H1 (cell line): Measurements from ENCODE around the gene ULBP1. TPM values are rescaled to one million over a fixed set of nuclear protein-coding genes. Genes with fewer than 3 reads are reported as not detected.

Experiments
- CTCF ChIA-PET: fragments of 300-600 bp; sonication (Branson Sonifier 250); formaldehyde crosslinking; loops from one replicate; lab custom pipeline; 2021; ENCODE audit not compliant: partially characterized antibody; lab: Charles Lee
- POLR2A ChIA-PET: fragments of 300-600 bp; sonication (Branson Sonifier 250); formaldehyde crosslinking; loops from one replicate; lab custom pipeline; 2021; ENCODE audit warnings: inconsistent platforms; ENCODE audit not compliant: partially characterized antibody; lab: Charles Lee
- DNase-seq, 2 experiments: peaks; one replicate each; pipeline versions ENCODE4 v3.0.0 to v3.0.0-alpha.2; 2010 to 2022; ENCODE audit warnings: low spot score in 2 of 2, low read depth in 1 of 2, mixed read lengths in 1 of 2
- FAIRE-seq: peaks from 2 replicates; lab custom pipeline; 2011; peaks lifted over from hg19 to GRCh38; lab: Jason Lieb, UNC
- H2AFZ ChIP-seq: 2 replicates; pipeline ENCODE4 v1.8.1; 2012; ENCODE audit warnings: low read length, inconsistent platforms
- H2AK5ac ChIP-seq: 2 replicates; pipeline ENCODE4 v1.6.1; 2013; ENCODE audit warnings: low read depth, low read length
- H2BK120ac ChIP-seq: replicated peaks from 2 replicates; pipeline ENCODE3; 2013; ENCODE audit warnings: low read depth, low read length, inconsistent platforms
- H2BK12ac ChIP-seq: 2 replicates; pipeline ENCODE4 v1.6.1; 2013; ENCODE audit warnings: low read depth, low read length
- H2BK15ac ChIP-seq: 2 replicates; pipeline ENCODE4 v1.6.1; 2013; ENCODE audit warnings: low read length
- H2BK20ac ChIP-seq: 2 replicates; pipeline ENCODE4 v1.6.1; 2013; ENCODE audit warnings: low read length
- H2BK5ac ChIP-seq: 2 replicates; pipeline ENCODE4 v1.6.1; 2013; ENCODE audit warnings: low read depth, low read length
- H3K14ac ChIP-seq: 2 replicates; pipeline ENCODE4 v1.6.1; 2013; ENCODE audit warnings: inconsistent platforms; ENCODE audit not compliant: insufficient read length
- H3K18ac ChIP-seq: 2 replicates; pipeline ENCODE4 v1.6.1; 2013; ENCODE audit warnings: low read length; ENCODE audit errors: extremely low read depth
- H3K23ac ChIP-seq: 2 replicates; pipeline ENCODE4 v1.6.1; 2013; ENCODE audit warnings: inconsistent platforms; ENCODE audit not compliant: insufficient read length
- H3K23me2 ChIP-seq: 2 replicates; pipeline ENCODE4 v1.6.1; 2013; ENCODE audit warnings: low read depth, low read length
- H3K27ac ChIP-seq: 2 replicates; pipeline ENCODE4 v1.6.1; 2011; ENCODE audit warnings: low read depth, low read length, inconsistent platforms
- H3K27me3 ChIP-seq, 4 experiments: replicated peaks in 1 of 4; 1 replicate in 1 of 4; 2 replicates in 3 of 4; pipeline versions ENCODE4 v1.6.1 to v1.8.1; 2011 to 2013; ENCODE audit warnings: low read length in 3 of 4, mild to moderate bottlenecking in 3 of 4, inconsistent platforms in 2 of 4, mixed read lengths in 2 of 4, moderate library complexity in 1 of 4; ENCODE audit not compliant: control insufficient read depth in 3 of 4, insufficient read depth in 3 of 4; ENCODE audit errors: extremely low read depth in 1 of 4
- H3K36me3 ChIP-seq, 4 experiments: 2 replicates each; pipeline versions ENCODE4 v1.6.1 to v1.8.1; 2011 to 2013; ENCODE audit warnings: mild to moderate bottlenecking in 4 of 4, low read length in 3 of 4, moderate library complexity in 2 of 4, control low read depth in 1 of 4, inconsistent platforms in 1 of 4; ENCODE audit not compliant: insufficient read depth in 4 of 4, control insufficient read depth in 2 of 4
- H3K4ac ChIP-seq: replicated peaks from 2 replicates; pipeline ENCODE3; 2013; ENCODE audit warnings: low read length, low read depth, mixed read lengths, inconsistent platforms; ENCODE audit not compliant: insufficient read length
- H3K4me1 ChIP-seq, 4 experiments: replicated peaks in 1 of 4; 1 replicate in 1 of 4; 2 replicates in 3 of 4; pipeline versions ENCODE4 v1.6.1 to v1.8.1; 2011 to 2013; ENCODE audit warnings: low read length in 3 of 4, inconsistent platforms in 2 of 4, mixed read lengths in 1 of 4; ENCODE audit not compliant: insufficient read depth in 4 of 4, control insufficient read depth in 3 of 4
- H3K4me2 ChIP-seq, 2 experiments: 2 replicates each; pipeline versions ENCODE4 v1.6.1 to v1.8.1; 2011 to 2013; ENCODE audit warnings: low read depth in 2 of 2, low read length in 2 of 2, control low read depth in 1 of 2, inconsistent platforms in 1 of 2, mild to moderate bottlenecking in 1 of 2; ENCODE audit not compliant: insufficient read depth in 1 of 2
- H3K4me3 ChIP-seq, 4 experiments: fragments of 200-600, 300-600 bp in 1 of 4; sonication (generic), shearing (Covaris generic), sonication (Bioruptor Twin) in 1 of 4; 2 replicates each; pipeline versions ENCODE4 v1.5.1 to v1.8.1; 2011 to 2016; ENCODE audit warnings: low read length in 4 of 4, low read depth in 3 of 4, control low read depth in 2 of 4, inconsistent platforms in 2 of 4, mild to moderate bottlenecking in 2 of 4, mixed read lengths in 1 of 4, moderate library complexity in 1 of 4; ENCODE audit not compliant: insufficient read depth in 2 of 4; ENCODE audit errors: extremely low read depth in 1 of 4
- H3K56ac ChIP-seq: replicated peaks from 2 replicates; pipeline ENCODE3; 2013; ENCODE audit warnings: low read depth, mild to moderate bottlenecking, mixed read lengths, low read length, inconsistent platforms; ENCODE audit not compliant: insufficient read length
- H3K79me1 ChIP-seq: 2 replicates; pipeline ENCODE4 v1.6.1; 2013; ENCODE audit warnings: low read depth, low read length, control low read depth
- H3K79me2 ChIP-seq, 2 experiments: 2 replicates each; pipeline versions ENCODE4 v1.6.1 to v1.8.1; 2012 to 2013; ENCODE audit warnings: low read length in 2 of 2, mild to moderate bottlenecking in 2 of 2, inconsistent platforms in 1 of 2; ENCODE audit not compliant: insufficient read depth in 2 of 2, control insufficient read depth in 1 of 2
- H3K9ac ChIP-seq, 4 experiments: replicated peaks in 1 of 4; 1 replicate in 1 of 4; 2 replicates in 3 of 4; pipeline versions ENCODE4 v1.6.1 to v1.8.1; 2011 to 2013; ENCODE audit warnings: low read depth in 3 of 4, low read length in 3 of 4, control low read depth in 2 of 4, mild to moderate bottlenecking in 2 of 4, moderate library complexity in 2 of 4, inconsistent platforms in 1 of 4; ENCODE audit errors: extremely low read depth in 1 of 4
- H3K9me3 ChIP-seq, 2 experiments: 2 replicates each; pipeline versions ENCODE4 v1.6.1 to v1.8.1; 2012 to 2013; ENCODE audit warnings: mild to moderate bottlenecking in 2 of 2, moderate library complexity in 2 of 2, control low read depth in 1 of 2, inconsistent platforms in 1 of 2, low read depth in 1 of 2, low read length in 1 of 2, mixed read lengths in 1 of 2; ENCODE audit not compliant: insufficient read depth in 2 of 2
- H4K20me1 ChIP-seq, 2 experiments: replicated peaks in 1 of 2; 2 replicates each; pipeline versions ENCODE3 to v1.8.1; 2011 to 2013; ENCODE audit warnings: inconsistent platforms in 2 of 2, low read length in 2 of 2, mild to moderate bottlenecking in 1 of 2; ENCODE audit not compliant: insufficient read depth in 2 of 2, control insufficient read depth in 1 of 2
- H4K5ac ChIP-seq: 2 replicates; pipeline ENCODE4 v1.6.1; 2013; ENCODE audit warnings: low read length, low read depth, mixed read lengths, inconsistent platforms; ENCODE audit not compliant: insufficient read length
- H4K8ac ChIP-seq: 2 replicates; pipeline ENCODE4 v1.8.0; 2013; ENCODE audit warnings: mild to moderate bottlenecking, moderate library complexity, low read length, inconsistent platforms; ENCODE audit not compliant: insufficient read depth; ENCODE audit errors: extremely low read depth
- H4K91ac ChIP-seq: replicated peaks from 2 replicates; pipeline ENCODE3; 2013; ENCODE audit warnings: low read length, mixed read lengths, inconsistent platforms; ENCODE audit not compliant: insufficient read length
- POLR2AphosphoS5 ChIP-seq: IDR thresholded peaks from 2 replicates; pipeline ENCODE4 v1.6.1; 2011; ENCODE audit warnings: low read depth, low read length
- RAD21 ChIP-seq, 2 experiments: IDR thresholded peaks in 1 of 2; conservative IDR thresholded peaks in 1 of 2; 2 replicates each; pipeline ENCODE4 v1.6.1; 2011; ENCODE audit warnings: low read depth in 2 of 2, low read length in 2 of 2, improper control_type of control experiment in 1 of 2, inconsistent platforms in 1 of 2, mild to moderate bottlenecking in 1 of 2, moderate library complexity in 1 of 2
- TEAD4 ChIP-seq: IDR thresholded peaks from 2 replicates; pipeline ENCODE4 v1.6.1; 2012; ENCODE audit warnings: low read depth, low read length, inconsistent platforms, mixed read lengths
- WGBS, 2 experiments: shearing (Covaris generic) in 1 of 2; methylation state at CpG; one replicate each; pipeline versions ENCODE4 v1.1.6 to v1.1.7; 2013 to 2015; ENCODE audit warnings: low lambda C conversion rate in 2 of 2, mixed read lengths in 2 of 2, inconsistent platforms in 1 of 2, low coverage in 1 of 2, missing lambda C conversion rate in 1 of 2; ENCODE audit not compliant: insufficient replicate concordance in 2 of 2, insufficient coverage in 1 of 2, insufficient read length in 1 of 2; ENCODE audit errors: extremely low coverage in 1 of 2, missing lambda C conversion rate in 1 of 2; 5-methylcytosine and 5-hydroxymethylcytosine counted together
- polyA plus RNA-seq, 7 experiments: library from polyadenylated mRNA; depleted of rRNA in 3 of 7; stranded (reverse) in 5 of 7; unstranded in 2 of 7; fragments of >200 nt in 5 of 7; fragments of 200-250 nt in 2 of 7; gene quantifications; 1 replicate in 5 of 7; 2 replicates in 1 of 7; 4 replicates in 1 of 7; pipeline versions ENCODE4 v1.2.1 to v1.2.3, GENCODE V29; 2011 to 2013; ENCODE audit warnings: missing spikeins in 2 of 7, mixed read lengths in 2 of 7
- total RNA-seq: library from RNA; stranded (reverse); fragmentation: NEBNext Ultra II Directional; extraction: Animal tissue kit (Norgen Biotek cat#: 25700); gene quantifications from 2 replicates; pipeline ENCODE4 v1.2.1, GENCODE V29; 2021
- TF ChIP-seq, protein P1 (sequence below), 3 experiments: IDR thresholded peaks; 1 replicate in 2 of 3; 2 replicates in 1 of 3; pipeline versions ENCODE4 v1.5.1 to v1.6.1; 2011; ENCODE audit warnings: low read length in 3 of 3, mild to moderate bottlenecking in 3 of 3, inconsistent platforms in 2 of 3, low read depth in 1 of 3, moderate library complexity in 1 of 3; ENCODE audit not compliant: insufficient read depth in 1 of 3; ENCODE audit errors: control extremely low read depth in 1 of 3

Gene ULBP1
- total and polyA plus RNA-seq, 2 of the 8 experiments (the other 6 are each of a cell fraction or from before 2014, with no cell fraction given): 0.32 to 0.60 TPM

DNA sequence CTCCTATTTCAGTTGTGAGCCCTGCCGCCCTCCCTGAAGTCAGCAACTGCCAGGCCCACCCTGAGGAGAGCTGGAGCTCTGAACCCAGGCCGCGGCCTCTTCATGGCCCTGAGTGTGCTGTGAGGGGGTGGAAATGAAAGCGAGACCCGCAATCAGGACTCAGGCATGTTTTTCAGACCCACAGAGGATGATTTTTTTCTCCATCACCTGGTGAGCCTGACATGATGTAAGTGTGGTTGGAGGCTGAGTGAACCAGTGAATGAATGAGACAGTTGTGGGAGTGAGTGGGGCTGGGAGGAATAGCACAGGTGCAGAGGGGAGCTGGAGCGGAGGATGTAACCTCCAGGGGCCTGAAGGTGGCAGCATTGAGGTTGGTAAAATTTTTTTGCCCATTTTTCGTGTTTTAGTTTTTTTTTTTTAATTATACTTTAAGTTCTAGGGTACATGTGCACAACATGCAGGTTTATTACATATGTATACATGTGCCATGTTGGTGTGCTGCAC is 43.3 kb downstream of the ULBP1 start:
- no peaks in the 10 kb centered on the region for H3K9me3 ChIP-seq
- no peak overlapping the region for H4K5ac ChIP-seq
- no peak overlapping the region for H4K8ac ChIP-seq
- H3K36me3 ChIP-seq: no peaks in the 10 kb centered on the region
- H2AFZ ChIP-seq: no peak overlapping the region
- H4K91ac ChIP-seq: no peak overlapping the region
- TF ChIP-seq RAD21 (IDR thresholded peaks at IDR 0.05 in 1 of 2, conservative IDR thresholded peaks at IDR 0.05 in 1 of 2; ENCODE audit: low read depth in 2 of 2, low read length in 2 of 2): peak; percentile 32 to 36; a peak in 3 of 4 replicates
- TF ChIP-seq, protein P1, sequence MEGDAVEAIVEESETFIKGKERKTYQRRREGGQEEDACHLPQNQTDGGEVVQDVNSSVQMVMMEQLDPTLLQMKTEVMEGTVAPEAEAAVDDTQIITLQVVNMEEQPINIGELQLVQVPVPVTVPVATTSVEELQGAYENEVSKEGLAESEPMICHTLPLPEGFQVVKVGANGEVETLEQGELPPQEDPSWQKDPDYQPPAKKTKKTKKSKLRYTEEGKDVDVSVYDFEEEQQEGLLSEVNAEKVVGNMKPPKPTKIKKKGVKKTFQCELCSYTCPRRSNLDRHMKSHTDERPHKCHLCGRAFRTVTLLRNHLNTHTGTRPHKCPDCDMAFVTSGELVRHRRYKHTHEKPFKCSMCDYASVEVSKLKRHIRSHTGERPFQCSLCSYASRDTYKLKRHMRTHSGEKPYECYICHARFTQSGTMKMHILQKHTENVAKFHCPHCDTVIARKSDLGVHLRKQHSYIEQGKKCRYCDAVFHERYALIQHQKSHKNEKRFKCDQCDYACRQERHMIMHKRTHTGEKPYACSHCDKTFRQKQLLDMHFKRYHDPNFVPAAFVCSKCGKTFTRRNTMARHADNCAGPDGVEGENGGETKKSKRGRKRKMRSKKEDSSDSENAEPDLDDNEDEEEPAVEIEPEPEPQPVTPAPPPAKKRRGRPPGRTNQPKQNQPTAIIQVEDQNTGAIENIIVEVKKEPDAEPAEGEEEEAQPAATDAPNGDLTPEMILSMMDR (IDR thresholded peaks at IDR 0.05; ENCODE audit: control extremely low read depth in 1 of 3, insufficient read depth in 1 of 3, low read depth in 1 of 3, low read length in 3 of 3): peak; percentile 37 to 76 (median 66); a peak in 3 of 4 replicates
- no peak for TF ChIP-seq POLR2AphosphoS5
- TF ChIP-seq TEAD4: no peak
- H3K4me3 ChIP-seq: no peak overlapping the region
- H2BK5ac ChIP-seq: no peak overlapping the region
- WGBS, 2 experiments: 59% methylated on average over 7 of the region's 7 CpGs; no CpG with 5 or more reads in 1 of the 2 experiments
- POLR2A ChIA-PET: interaction anchor here (1.5 kb wide), 1 partner anchor 42 kb away, joined by 3 read pairs; no protein-coding TSS in a partner anchor
- peaks cover 6% of the 10 kb centered on the region for H3K23me2 ChIP-seq
- no peak overlapping the region for H2AK5ac ChIP-seq
- no peaks in the 10 kb centered on the region for H3K79me2 ChIP-seq
- FAIRE-seq (no peak), DNase-seq (peak in 1 of 2 experiments; percentile 55)
- no peak overlapping the region for H3K4ac ChIP-seq
- H3K14ac ChIP-seq: no peak overlapping the region
- H2BK20ac ChIP-seq: no peak overlapping the region
- no peak overlapping the region for H2BK120ac ChIP-seq
- no peak overlapping the region for H3K4me2 ChIP-seq
- H3K23ac ChIP-seq: no peak overlapping the region
- no peak overlapping the region for H3K18ac ChIP-seq
- no peaks in the 10 kb centered on the region for H3K79me1 ChIP-seq
- no peak overlapping the region for H3K56ac ChIP-seq
- H3K27ac ChIP-seq: no peak overlapping the region
- CTCF ChIA-PET: interaction anchor here (0.5 to 3.7 kb wide), 33 partner anchors 10 to 908 kb away, joined by 3 to 23 read pairs (median 4); partner anchors contain the start of genes RAET1L and ULBP3
- no peak overlapping the region for H3K9ac ChIP-seq
- H2BK15ac ChIP-seq: no peak overlapping the region
- H4K20me1 ChIP-seq: peaks cover 0 to 5% of the 10 kb centered on the region in 2 experiments
- peaks cover 0 to 9% (median 4%) of the 10 kb centered on the region in 4 experiments; a peak in 4 of 7 replicates for H3K4me1 ChIP-seq
- H3K27me3 ChIP-seq: peaks cover 19 to 57% (median 45%) of the 10 kb centered on the region in 4 experiments
- H2BK12ac ChIP-seq: no peak overlapping the region
